CD8-positive, alpha-beta memory T cell (primary cell): ENCODE results near the gene PAFAH1B2. TPM values are rescaled to one million over a fixed set of nuclear protein-coding genes. Genes with fewer than 3 reads are reported as not detected.

Source experiments
- CTCF ChIA-PET: fragments of 350-600 bp; sonication (Branson Sonifier 250); formaldehyde crosslinking; loops from one replicate; lab custom pipeline; 2021; ENCODE audit warnings: antibody characterized with exemption; lab: Charles Lee
- POLR2A ChIA-PET: fragments of 350-600 bp; sonication (Branson Sonifier 250); formaldehyde crosslinking; loops from one replicate; lab custom pipeline; 2021; ENCODE audit warnings: antibody characterized with exemption; lab: Charles Lee
- DNase-seq, 5 donors: peaks; one replicate each; pipeline versions ENCODE4 v3.0.0 to v3.0.0-alpha.2; 2020 to 2022; ENCODE audit warnings: mixed read lengths in 1 of 5
- H3K27ac ChIP-seq: one replicate; pipeline ENCODE4 v1.7.0; 2013; ENCODE audit warnings: low read depth, mild to moderate bottlenecking, low read length, moderate library complexity
- H3K27me3 ChIP-seq: 2 replicates; pipeline ENCODE4 v1.7.0; 2013; ENCODE audit warnings: low read length, mild to moderate bottlenecking; ENCODE audit not compliant: insufficient read depth, poor library complexity, severe bottlenecking
- H3K36me3 ChIP-seq: 2 replicates; pipeline ENCODE4 v1.7.0; 2013; ENCODE audit warnings: mild to moderate bottlenecking, low read length, moderate library complexity; ENCODE audit not compliant: insufficient read depth
- H3K4me1 ChIP-seq: 2 replicates; pipeline ENCODE4 v1.7.0; 2013; ENCODE audit warnings: mild to moderate bottlenecking, low read length, moderate library complexity; ENCODE audit not compliant: insufficient read depth
- H3K4me3 ChIP-seq: 2 replicates; pipeline ENCODE4 v1.7.0; 2013; ENCODE audit warnings: mild to moderate bottlenecking, low read length
- H3K9me3 ChIP-seq: 2 replicates; pipeline ENCODE4 v1.7.0; 2013; ENCODE audit warnings: mild to moderate bottlenecking, low read length
- H3K27ac Mint-ChIP-seq, 8 donors: one replicate each; pipeline ENCODE4 v1.8.0; 2020 to 2021; ENCODE audit warnings: mixed read lengths in 8 of 8, mild to moderate bottlenecking in 6 of 8, inconsistent platforms in 3 of 8, moderate library complexity in 3 of 8
- H3K27me3 Mint-ChIP-seq, 2 donors: one replicate each; pipeline ENCODE4 v1.8.0; 2020 to 2021; ENCODE audit warnings: mixed read lengths in 2 of 2, mild to moderate bottlenecking in 1 of 2, moderate library complexity in 1 of 2
- H3K36me3 Mint-ChIP-seq, 3 donors: one replicate each; pipeline ENCODE4 v1.8.0; 2020 to 2021; ENCODE audit warnings: mixed read lengths in 3 of 3, inconsistent platforms in 1 of 3, mild to moderate bottlenecking in 1 of 3
- H3K4me1 Mint-ChIP-seq, 3 donors: one replicate each; pipeline ENCODE4 v1.8.0; 2020 to 2021; ENCODE audit warnings: mixed read lengths in 3 of 3, inconsistent platforms in 1 of 3, mild to moderate bottlenecking in 1 of 3
- H3K4me3 Mint-ChIP-seq, 7 donors: one replicate each; pipeline ENCODE4 v1.8.0; 2020 to 2021; ENCODE audit warnings: mixed read lengths in 7 of 7, mild to moderate bottlenecking in 6 of 7, moderate library complexity in 4 of 7, inconsistent platforms in 2 of 7
- H3K9me3 Mint-ChIP-seq, 5 donors: one replicate each; pipeline ENCODE4 v1.8.0; 2020 to 2022; ENCODE audit warnings: mixed read lengths in 5 of 5, mild to moderate bottlenecking in 3 of 5, moderate library complexity in 2 of 5, inconsistent platforms in 1 of 5
- polyA plus RNA-seq: library from polyadenylated mRNA; unstranded; fragments of 300-500 nt; fragmentation: Illumina TruSeq; gene quantifications from one replicate; pipeline ENCODE4 v1.2.3, GENCODE V29; 2021
- total RNA-seq, 2 experiments: library from RNA; stranded (reverse); gene quantifications; one replicate each; pipeline ENCODE4 v1.2.3, GENCODE V29; 2021

PAFAH1B2 gene
- total and polyA plus RNA-seq, 3 experiments from 2014 or later = 15.9 to 84.5 (median 79.5) TPM

DNA sequence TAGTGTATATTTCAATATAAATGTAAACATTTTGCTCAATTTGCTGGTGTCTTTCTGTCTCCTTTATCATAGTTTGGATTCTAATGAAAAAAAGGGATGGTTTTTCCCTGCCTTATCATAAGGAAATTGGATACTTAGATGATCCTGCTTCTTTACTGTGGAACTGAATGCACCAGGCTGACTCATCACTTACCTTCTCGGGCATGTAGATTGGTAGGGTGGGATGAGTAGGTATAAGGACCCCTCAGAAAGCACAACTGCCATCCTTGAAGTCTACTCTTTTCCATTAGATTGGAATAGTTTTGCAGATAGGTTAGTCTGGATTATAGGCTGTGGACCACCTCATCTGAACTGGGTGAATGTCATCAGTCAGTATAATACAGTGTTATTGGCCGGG, 26.9 kb downstream of the PAFAH1B2 start:
- no peaks in the 10 kb centered on the region for H3K4me1 ChIP-seq
- no peak for DNase-seq
- ChIA-PET CTCF (interaction anchor here (1.3 kb wide), 1 partner anchor 26 kb away, joined by 3 read pairs; no protein-coding TSS in a partner anchor), POLR2A (no interaction called here)
- H3K27me3 ChIP-seq = no peaks in the 10 kb centered on the region
- no peaks in the 10 kb centered on the region for H3K9me3 Mint-ChIP-seq
- H3K36me3 ChIP-seq = peaks cover 9% of the 10 kb centered on the region
- no peaks in the 10 kb centered on the region for H3K9me3 ChIP-seq
- peak overlapping the region in 4 of 8 donors; percentile 15 to 81 (median 70) for H3K27ac Mint-ChIP-seq
- H3K36me3 Mint-ChIP-seq = peaks cover 0 to 50% (median 0%) of the 10 kb centered on the region in 3 donors
- no peak overlapping the region for H3K4me3 ChIP-seq
- no peak overlapping the region for H3K27ac ChIP-seq
- H3K4me3 Mint-ChIP-seq = no peak overlapping the region
- no peaks in the 10 kb centered on the region for H3K4me1 Mint-ChIP-seq
- H3K27me3 Mint-ChIP-seq = no peaks in the 10 kb centered on the region

DNA sequence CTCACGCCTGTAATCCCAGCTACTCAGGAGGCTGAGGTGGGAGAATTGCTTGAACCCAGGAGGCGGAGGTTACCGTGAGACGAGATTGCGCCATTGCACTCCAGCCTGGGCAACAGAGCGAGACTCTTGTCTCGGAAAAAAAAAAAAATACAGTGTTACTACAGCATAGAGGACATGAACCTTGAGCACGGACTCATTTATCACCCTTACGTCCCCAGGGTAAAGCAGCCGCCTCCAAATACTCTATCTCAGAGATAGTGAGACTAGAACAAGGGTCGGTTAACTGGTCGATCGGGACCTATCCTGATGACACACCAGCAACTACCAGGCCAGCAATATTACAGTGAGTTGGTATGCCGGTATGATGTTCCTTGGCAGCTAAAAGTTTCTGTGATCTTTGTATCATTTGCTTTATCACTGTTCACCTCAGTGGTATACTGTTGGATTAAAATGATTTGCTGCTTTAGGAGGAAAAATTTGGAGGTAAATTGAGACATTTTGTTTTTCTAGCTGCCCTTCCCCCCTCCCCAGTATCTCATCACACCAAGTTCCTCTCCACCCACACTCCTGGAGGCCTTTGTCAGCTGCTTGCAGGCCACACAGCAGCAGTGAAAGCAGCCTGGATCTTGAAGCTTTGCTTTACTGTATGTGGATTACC, 27.4 kb downstream of the PAFAH1B2 start:
- no peaks in the 10 kb centered on the region for H3K9me3 ChIP-seq
- DNase-seq = no peak
- H3K36me3 ChIP-seq = peaks cover 6% of the 10 kb centered on the region
- Mint-ChIP-seq H3K4me3 (no peak overlapping the region), H3K27me3 (no peaks in the 10 kb centered on the region), H3K27ac (peak overlapping the region in 6 of 8 donors; percentile 43 to 81 (median 65)), H3K9me3 (no peaks in the 10 kb centered on the region), H3K36me3 (peaks cover 0 to 45% (median 0%) of the 10 kb centered on the region in 3 donors), H3K4me1 (no peaks in the 10 kb centered on the region)
- no peak overlapping the region for H3K4me3 ChIP-seq
- H3K4me1 ChIP-seq = no peaks in the 10 kb centered on the region
- no peak overlapping the region for H3K27ac ChIP-seq
- ChIA-PET CTCF (interaction anchor here (1.0 to 1.7 kb wide), 4 partner anchors 9 to 27 kb away, joined by 3 to 7 read pairs (median 3); partner anchors contain the start of gene PAFAH1B2), POLR2A (no interaction called here)
- no peaks in the 10 kb centered on the region for H3K27me3 ChIP-seq

DNA sequence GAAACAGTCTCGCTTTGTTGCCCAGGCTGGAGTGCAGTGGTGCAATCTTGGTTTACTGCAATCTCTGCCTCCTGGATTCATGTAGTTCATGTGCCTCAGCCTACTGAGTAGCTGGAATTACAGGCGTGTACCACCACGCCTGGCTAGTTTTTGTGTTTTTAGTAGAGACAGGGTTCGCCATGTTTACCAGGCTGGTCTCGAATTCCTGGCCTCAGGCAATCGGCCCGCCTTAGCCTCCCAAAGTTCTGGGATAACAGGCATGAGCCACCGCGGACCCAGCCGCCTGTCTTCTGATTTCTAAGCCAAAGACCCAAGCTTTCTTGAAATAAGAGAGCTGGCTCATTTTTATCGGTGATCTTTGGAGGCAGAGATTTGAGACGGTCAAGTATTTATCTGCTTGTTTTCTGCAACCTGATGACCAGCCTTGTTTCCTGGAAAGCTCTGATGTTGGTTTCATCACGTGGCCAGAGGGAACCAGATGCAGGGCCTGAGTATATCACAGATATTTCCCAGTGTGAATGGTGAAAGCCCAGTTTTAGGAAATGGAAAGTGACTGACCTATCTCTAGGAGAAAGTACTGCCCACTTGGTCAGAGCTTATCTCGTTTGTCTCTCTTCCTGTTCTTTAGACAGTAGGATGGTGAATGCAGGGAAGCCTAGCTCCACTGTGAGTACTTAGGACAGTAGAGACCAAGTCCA, 28.8 kb downstream of the PAFAH1B2 start:
- Mint-ChIP-seq H3K4me1 (peaks cover 2 to 4% (median 4%) of the 10 kb centered on the region in 3 donors), H3K27me3 (no peaks in the 10 kb centered on the region), H3K9me3 (no peaks in the 10 kb centered on the region), H3K36me3 (peaks cover 0 to 31% (median 0%) of the 10 kb centered on the region in 3 donors), H3K27ac (peak overlapping the region in 6 of 8 donors; percentile 19 to 71 (median 63)), H3K4me3 (peak overlapping the region in 1 of 7 donors; percentile 10)
- Histone ChIP-seq H3K9me3 (no peaks in the 10 kb centered on the region), H3K27me3 (no peaks in the 10 kb centered on the region), H3K27ac (no peak overlapping the region), H3K36me3 (no peaks in the 10 kb centered on the region), H3K4me3 (no peak overlapping the region), H3K4me1 (peaks cover 3% of the 10 kb centered on the region)
- ChIA-PET POLR2A (interaction anchor here (0.5 to 0.7 kb wide), 2 partner anchors 27 to 54 kb away, joined by 3 read pairs; no protein-coding TSS in a partner anchor), CTCF (interaction anchor here (0.8 to 1.7 kb wide), 3 partner anchors 8 to 28 kb away, joined by 3 to 7 read pairs (median 3); partner anchors contain the start of gene PAFAH1B2)
- no peak for DNase-seq

DNA sequence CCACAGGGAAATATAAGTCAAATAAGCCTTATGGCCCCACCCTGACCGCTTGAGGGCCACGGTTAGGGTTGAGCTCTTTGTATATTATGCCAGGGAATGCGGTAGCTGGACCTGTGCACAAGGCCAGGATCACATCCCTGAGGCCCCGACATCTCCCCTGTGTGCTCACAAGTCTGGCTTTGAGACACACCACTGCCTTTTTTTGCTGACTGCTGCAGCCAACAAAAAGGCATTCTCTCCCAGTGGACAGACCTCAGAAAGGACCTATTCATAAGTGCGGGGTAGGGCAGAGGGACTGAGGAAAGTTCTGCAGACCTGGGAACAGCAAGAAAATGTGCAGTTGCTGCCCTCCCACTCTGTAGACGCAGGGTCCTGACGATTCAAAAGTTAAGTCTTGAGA, 31.0 kb downstream of the PAFAH1B2 start:
- CTCF ChIA-PET = no interaction called here
- Mint-ChIP-seq H3K4me3 (no peak overlapping the region), H3K27ac (peak overlapping the region in 4 of 8 donors; percentile 29 to 73 (median 60)), H3K36me3 (peaks cover 0 to 23% (median 0%) of the 10 kb centered on the region in 3 donors), H3K4me1 (peaks cover 20 to 23% (median 22%) of the 10 kb centered on the region in 3 donors), H3K27me3 (no peaks in the 10 kb centered on the region), H3K9me3 (no peaks in the 10 kb centered on the region)
- POLR2A ChIA-PET = no interaction called here
- no peaks in the 10 kb centered on the region for H3K36me3 ChIP-seq
- DNase-seq = no peak
- H3K4me1 ChIP-seq = peaks cover 18% of the 10 kb centered on the region
- no peak overlapping the region for H3K4me3 ChIP-seq
- H3K9me3 ChIP-seq = no peaks in the 10 kb centered on the region
- no peak overlapping the region for H3K27ac ChIP-seq
- no peaks in the 10 kb centered on the region for H3K27me3 ChIP-seq

DNA sequence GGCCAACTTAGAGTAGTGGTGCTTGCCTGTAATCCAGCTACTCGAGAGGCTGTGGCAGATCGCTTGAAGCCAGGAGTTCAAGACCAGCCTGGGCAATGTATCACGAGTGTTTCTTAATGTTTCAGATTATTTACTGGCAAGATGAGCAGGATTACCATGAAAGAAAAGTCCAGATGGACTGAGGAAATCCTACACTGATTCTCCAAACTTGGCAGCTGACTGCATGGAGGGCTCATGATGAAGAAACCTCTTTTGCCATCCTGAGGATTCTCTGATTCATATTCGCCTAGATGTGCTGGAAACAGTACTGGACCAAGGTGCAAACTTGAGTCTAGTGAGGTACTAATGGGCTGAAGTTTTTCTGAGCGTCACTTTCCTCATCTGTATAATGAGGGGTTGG, 31.7 kb downstream of the PAFAH1B2 start:
- no peak overlapping the region for H3K27ac ChIP-seq
- no peaks in the 10 kb centered on the region for H3K27me3 ChIP-seq
- Mint-ChIP-seq H3K27me3 (no peaks in the 10 kb centered on the region), H3K4me1 (peaks cover 24 to 30% (median 29%) of the 10 kb centered on the region in 3 donors), H3K27ac (peak overlapping the region in 4 of 8 donors; percentile 12 to 60 (median 41)), H3K9me3 (no peaks in the 10 kb centered on the region), H3K36me3 (peaks cover 0 to 17% (median 0%) of the 10 kb centered on the region in 3 donors), H3K4me3 (peak overlapping the region in 1 of 7 donors; percentile 45)
- POLR2A ChIA-PET = no interaction called here
- peaks cover 25% of the 10 kb centered on the region for H3K4me1 ChIP-seq
- no peaks in the 10 kb centered on the region for H3K36me3 ChIP-seq
- no peak overlapping the region for H3K4me3 ChIP-seq
- no peaks in the 10 kb centered on the region for H3K9me3 ChIP-seq
- CTCF ChIA-PET = no interaction called here
- no peak for DNase-seq

DNA sequence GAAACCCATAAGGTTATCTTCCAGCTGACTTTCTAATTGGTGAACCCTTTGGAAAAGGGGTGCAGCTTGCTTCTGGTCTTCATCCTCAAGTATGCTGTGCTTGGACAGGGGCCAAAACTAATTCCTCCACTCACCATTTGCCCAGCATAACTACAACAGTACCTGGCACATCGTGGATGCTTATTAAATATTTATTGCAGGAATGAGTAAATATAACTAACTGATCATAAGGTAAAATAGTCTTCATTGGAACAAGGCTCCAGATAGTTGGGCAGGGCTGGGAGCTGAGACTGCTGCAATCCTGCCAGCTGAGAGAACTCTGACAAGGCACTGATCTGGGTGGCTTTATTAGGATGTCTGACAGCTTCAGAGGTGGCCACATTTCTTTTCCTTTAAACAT, 32.1 kb downstream of the PAFAH1B2 start:
- H3K9me3 Mint-ChIP-seq = no peaks in the 10 kb centered on the region
- CTCF ChIA-PET = interaction anchor here (3.1 to 6.1 kb wide), 2 partner anchors 16 to 50 kb away, joined by 8 to 33 read pairs; no protein-coding TSS in a partner anchor
- Histone ChIP-seq H3K4me1 (peaks cover 29% of the 10 kb centered on the region), H3K27me3 (no peaks in the 10 kb centered on the region), H3K27ac (no peak overlapping the region), H3K36me3 (no peaks in the 10 kb centered on the region), H3K9me3 (no peaks in the 10 kb centered on the region), H3K4me3 (no peak overlapping the region)
- H3K4me1 Mint-ChIP-seq = peaks cover 28 to 34% (median 33%) of the 10 kb centered on the region in 3 donors
- no peak overlapping the region for H3K4me3 Mint-ChIP-seq
- DNase-seq = no peak
- H3K27ac Mint-ChIP-seq = peak overlapping the region in 3 of 8 donors; percentile 7 to 49 (median 33)
- no peaks in the 10 kb centered on the region for H3K27me3 Mint-ChIP-seq
- H3K36me3 Mint-ChIP-seq = peaks cover 0 to 14% (median 0%) of the 10 kb centered on the region in 3 donors
- POLR2A ChIA-PET = interaction anchor here (0.7 kb wide), 1 partner anchor 20 kb away, joined by 7 read pairs; no protein-coding TSS in a partner anchor

DNA sequence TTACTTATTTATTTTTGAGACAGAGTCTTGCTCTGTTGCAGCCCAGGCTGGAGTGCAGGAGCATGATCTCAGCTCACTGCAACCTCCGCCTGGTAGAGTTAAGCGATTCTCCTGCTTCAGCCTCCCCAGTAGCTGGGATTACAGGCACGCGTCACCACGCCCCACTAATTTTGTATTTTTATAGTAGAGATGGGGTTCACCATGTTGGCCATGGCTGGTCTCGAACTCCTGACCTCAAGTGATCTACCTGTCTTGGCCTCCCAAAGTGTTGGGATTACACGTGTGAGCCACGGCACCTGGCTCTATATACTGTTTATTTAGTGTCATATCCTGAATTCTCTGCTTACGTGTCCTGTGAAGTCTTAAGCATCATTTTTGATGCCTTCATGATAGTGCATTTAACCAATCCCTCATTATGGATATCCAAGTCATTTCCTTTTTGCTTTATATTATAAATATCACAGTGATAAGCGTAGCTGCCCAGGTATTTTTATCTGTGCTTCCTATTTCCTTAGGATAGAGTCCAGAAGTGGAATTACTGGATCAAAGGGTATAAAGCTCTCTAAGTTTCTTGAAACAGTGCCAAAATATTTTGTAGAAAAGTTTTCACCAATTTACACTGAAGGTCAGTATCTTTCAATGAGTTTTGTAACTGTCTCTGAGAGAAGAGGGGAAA, 33.6 kb downstream of the PAFAH1B2 start:
- peak overlapping the region; percentile 46 to 99 (median 96) for H3K27ac Mint-ChIP-seq
- no peaks in the 10 kb centered on the region for H3K27me3 Mint-ChIP-seq
- Histone ChIP-seq H3K9me3 (no peaks in the 10 kb centered on the region), H3K4me1 (peaks cover 29% of the 10 kb centered on the region), H3K27ac (peak overlapping the region; percentile 76), H3K27me3 (no peaks in the 10 kb centered on the region), H3K36me3 (peaks cover 8% of the 10 kb centered on the region), H3K4me3 (peak overlapping the region; percentile 70)
- H3K4me3 Mint-ChIP-seq = peak overlapping the region; percentile 94 to 100 (median 95)
- H3K9me3 Mint-ChIP-seq = no peaks in the 10 kb centered on the region
- ChIA-PET POLR2A (interaction anchor here (0.6 to 3.1 kb wide), 4 partner anchors 11 to 53 kb away, joined by 3 to 21 read pairs (median 10); partner anchors contain the start of genes PAFAH1B2, PCSK7 and RNF214), CTCF (interaction anchor here (0.8 to 6.1 kb wide), 6 partner anchors 8 to 72 kb away, joined by 3 to 33 read pairs (median 5); partner anchors contain the start of gene RNF214)
- peaks cover 29 to 36% (median 36%) of the 10 kb centered on the region in 3 donors for H3K4me1 Mint-ChIP-seq
- H3K36me3 Mint-ChIP-seq = peaks cover 0 to 12% (median 0%) of the 10 kb centered on the region in 3 donors
- DNase-seq = no peak
